Muscle layer of duodenum (tissue), 2 donors: ENCODE results near the gene DENND5A.

Source experiments
- H3K27ac ChIP-seq: one replicate; pipeline ENCODE4 v1.7.0; 2013; ENCODE audit warnings: mild to moderate bottlenecking, low read length
- H3K27me3 ChIP-seq: one replicate; pipeline ENCODE4 v1.7.0; 2013; ENCODE audit warnings: low read depth, mild to moderate bottlenecking, control low read depth, low read length
- H3K36me3 ChIP-seq, 2 donors: one replicate each; pipeline ENCODE4 v1.7.0; 2013; ENCODE audit warnings: low read length in 2 of 2, control low read depth in 1 of 2, mild to moderate bottlenecking in 1 of 2; ENCODE audit not compliant: insufficient read depth in 2 of 2, control insufficient read depth in 1 of 2
- H3K4me1 ChIP-seq, 2 donors: one replicate each; pipeline ENCODE4 v1.7.0; 2013; ENCODE audit warnings: low read length in 2 of 2, mild to moderate bottlenecking in 2 of 2, control low read depth in 1 of 2, moderate library complexity in 1 of 2; ENCODE audit not compliant: insufficient read depth in 2 of 2, control insufficient read depth in 1 of 2
- H3K4me3 ChIP-seq, 2 donors: one replicate each; pipeline ENCODE4 v1.7.0; 2013; ENCODE audit warnings: low read length in 2 of 2, low read depth in 1 of 2, mild to moderate bottlenecking in 1 of 2
- H3K9me3 ChIP-seq, 2 donors: one replicate each; pipeline ENCODE4 v1.7.0; 2013; ENCODE audit warnings: low read length in 2 of 2, control low read depth in 1 of 2, mild to moderate bottlenecking in 1 of 2; ENCODE audit not compliant: control insufficient read depth in 1 of 2
- donor health status: healthy.

DENND5A gene

DNA sequence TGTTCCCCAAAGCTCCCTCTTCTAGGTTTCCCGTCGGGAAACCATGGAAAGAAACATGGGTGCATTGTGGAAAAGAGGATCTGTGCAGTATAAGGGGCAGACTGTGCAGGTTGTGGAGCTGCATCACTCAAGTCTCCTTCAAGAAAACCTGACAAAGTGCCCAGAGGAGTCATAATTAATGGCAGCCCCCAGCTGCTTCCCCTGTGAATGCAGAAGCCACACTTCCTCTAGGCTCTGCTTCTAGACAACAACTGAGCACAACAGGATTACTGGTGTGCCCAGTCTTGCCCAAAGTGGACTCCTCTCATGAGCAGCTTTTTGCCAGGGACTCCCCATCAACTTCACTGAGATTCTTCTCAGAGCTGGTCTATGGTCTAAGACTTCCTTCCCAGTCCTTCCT lies 131.2 kb downstream of the DENND5A start:
- Histone ChIP-seq H3K27ac (no peak overlapping the region), H3K4me3 (no peak overlapping the region), H3K4me1 (peaks cover 3 to 18% of the 10 kb centered on the region in 2 donors), H3K36me3 (peaks cover 0 to 6% of the 10 kb centered on the region in 2 donors), H3K9me3 (no peaks in the 10 kb centered on the region), H3K27me3 (no peaks in the 10 kb centered on the region)

DNA sequence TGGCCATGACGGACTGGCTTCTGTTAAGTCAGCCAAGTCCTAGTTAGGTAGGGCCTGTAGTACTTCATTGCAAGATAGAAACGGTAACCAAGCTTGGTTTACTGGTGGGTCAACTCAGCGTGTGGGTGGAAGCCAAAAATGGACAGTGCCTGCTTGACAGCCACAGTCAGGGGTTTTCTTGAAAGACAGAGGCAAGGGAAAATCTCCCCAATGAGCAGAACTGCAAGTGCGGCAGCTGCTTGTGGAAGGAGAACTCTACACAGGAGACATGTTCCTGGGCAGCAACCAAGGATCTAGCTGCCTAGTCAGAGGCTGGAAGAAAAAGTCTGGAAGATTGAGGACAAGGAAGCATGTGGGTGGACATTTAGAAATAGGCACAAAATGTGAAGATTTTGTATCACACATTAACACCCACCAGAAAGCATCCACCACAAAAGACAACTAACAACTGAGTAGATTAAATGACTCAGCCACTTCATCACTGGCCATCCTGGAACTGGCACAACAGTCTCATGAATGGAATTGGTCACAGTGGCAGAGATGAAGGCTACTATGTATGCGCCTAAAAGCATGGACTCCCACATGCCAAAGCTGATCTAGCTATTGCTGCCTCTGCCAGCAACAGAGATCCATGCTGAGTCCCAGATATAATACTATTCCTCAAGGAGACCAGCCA lies 132.8 kb downstream of the DENND5A start:
- Histone ChIP-seq H3K36me3 (no peaks in the 10 kb centered on the region), H3K4me3 (no peak overlapping the region), H3K27me3 (no peaks in the 10 kb centered on the region), H3K4me1 (peaks cover 1% of the 10 kb centered on the region in 2 donors), H3K9me3 (no peaks in the 10 kb centered on the region), H3K27ac (no peak overlapping the region)

DNA sequence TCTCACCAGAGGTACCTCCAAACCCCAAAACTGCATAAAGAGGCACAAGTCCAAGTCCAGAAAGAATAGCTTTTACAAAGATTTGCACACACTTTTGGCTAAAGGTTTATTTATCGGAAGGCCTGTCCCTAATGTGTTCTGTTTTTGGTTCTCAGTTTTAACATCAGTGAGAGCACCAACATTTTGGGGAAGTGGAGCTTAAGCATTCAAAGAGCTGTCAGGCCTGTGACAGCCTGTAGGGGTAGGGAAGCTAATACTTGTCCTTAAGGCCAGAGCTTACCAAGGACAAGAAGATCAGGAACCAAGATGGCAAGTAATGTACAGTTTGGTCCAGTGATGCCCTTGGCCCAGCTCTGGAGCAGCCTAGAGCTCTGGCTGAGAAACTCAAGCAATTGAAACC lies 134.9 kb downstream of the DENND5A start:
- no peaks in the 10 kb centered on the region for H3K4me1 ChIP-seq
- no peaks in the 10 kb centered on the region for H3K36me3 ChIP-seq
- H3K4me3 ChIP-seq: no peak overlapping the region
- H3K9me3 ChIP-seq: no peaks in the 10 kb centered on the region
- no peaks in the 10 kb centered on the region for H3K27me3 ChIP-seq
- no peak overlapping the region for H3K27ac ChIP-seq

DNA sequence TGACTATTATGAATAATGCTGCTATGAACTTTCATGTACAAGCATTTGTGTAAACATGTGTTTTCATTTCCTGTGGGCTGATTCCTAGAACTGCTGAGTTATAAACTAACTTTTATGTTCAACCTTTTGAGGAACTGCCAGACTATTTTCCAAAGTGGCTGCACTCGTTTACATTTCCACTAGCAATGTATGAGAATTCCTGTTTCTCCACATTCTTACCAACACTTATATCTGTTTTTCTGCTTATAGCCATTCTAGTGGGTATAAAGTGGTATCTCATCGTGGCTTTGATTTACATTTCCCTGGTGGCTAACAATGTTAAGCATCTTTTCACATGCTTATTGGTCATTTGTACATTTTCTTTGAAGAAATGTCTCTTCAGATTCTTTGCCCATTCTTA lies 138.5 kb downstream of the DENND5A start:
- Histone ChIP-seq H3K9me3 (no peaks in the 10 kb centered on the region), H3K36me3 (no peaks in the 10 kb centered on the region), H3K27me3 (no peaks in the 10 kb centered on the region), H3K4me1 (no peaks in the 10 kb centered on the region), H3K27ac (no peak overlapping the region), H3K4me3 (no peak overlapping the region)

DNA sequence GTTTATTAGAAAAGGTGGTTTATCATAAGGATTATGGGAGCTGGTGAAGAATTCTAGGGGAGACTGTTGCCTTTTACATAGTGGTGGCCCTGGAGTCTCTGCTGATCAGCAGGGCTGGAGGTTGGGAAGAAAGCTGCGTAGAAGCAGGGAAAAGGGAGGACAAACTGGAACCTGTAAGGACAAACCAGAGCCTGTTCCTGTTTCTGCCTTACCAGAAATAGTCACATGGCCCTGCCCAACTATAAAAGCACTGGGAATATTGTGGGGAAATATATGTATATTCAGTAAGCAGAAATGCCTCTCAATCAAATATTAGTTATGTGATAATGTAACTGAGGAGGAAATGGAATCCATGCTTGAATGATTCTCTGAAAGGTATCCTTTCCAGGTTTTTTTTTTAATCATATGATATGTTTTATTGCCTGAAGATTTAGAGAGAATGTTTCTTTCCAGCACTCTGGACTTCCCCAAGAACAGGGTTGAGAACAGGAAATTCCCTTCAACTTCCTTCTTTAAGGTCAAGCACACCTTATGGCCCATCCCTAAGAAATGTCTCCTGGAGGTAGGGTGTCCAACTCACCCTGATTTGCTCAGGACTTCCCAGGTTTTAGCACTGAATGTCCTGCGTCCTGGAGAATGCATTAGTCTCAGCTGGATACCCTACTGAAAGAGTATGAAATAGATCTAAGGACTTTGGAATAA lies 139.8 kb downstream of the DENND5A start:
- Histone ChIP-seq H3K27ac (no peak overlapping the region), H3K4me3 (no peak overlapping the region), H3K9me3 (no peaks in the 10 kb centered on the region), H3K36me3 (no peaks in the 10 kb centered on the region), H3K4me1 (no peaks in the 10 kb centered on the region), H3K27me3 (no peaks in the 10 kb centered on the region)

DNA sequence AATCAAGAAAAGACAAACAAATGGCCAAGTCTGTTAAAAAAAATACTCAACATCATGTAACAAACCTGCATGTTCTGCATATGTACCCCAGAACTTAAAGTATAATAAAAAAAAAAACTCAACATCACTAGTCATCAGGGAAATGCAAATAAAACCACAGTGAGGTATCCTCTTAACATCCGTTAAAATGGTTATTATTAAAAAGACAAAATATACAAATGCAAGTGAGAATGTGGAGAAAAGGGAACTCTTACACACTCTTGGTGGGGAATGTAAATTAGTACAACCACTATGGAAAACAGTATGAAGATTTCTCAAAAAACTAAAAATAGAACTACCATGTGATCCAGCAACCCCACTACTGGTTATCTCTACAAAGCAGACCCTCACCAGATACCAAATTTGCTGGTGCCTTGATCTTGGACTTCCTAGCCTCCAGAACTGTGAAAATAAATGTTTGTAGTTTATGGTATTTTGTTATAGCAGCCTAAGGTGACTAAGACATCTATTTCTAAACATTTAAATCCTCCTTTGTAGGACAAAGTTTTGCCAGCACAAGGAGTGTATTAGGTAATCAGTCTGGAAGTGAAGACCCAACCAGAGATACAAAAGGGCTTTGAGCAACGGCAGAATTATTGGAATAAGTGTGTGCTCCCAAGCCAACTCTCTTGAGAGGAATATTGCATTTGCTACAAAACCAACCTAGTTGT lies 141.4 kb downstream of the DENND5A start:
- H3K27ac ChIP-seq: no peak overlapping the region
- no peak overlapping the region for H3K4me3 ChIP-seq
- no peaks in the 10 kb centered on the region for H3K4me1 ChIP-seq
- no peaks in the 10 kb centered on the region for H3K9me3 ChIP-seq
- no peaks in the 10 kb centered on the region for H3K27me3 ChIP-seq
- H3K36me3 ChIP-seq: no peaks in the 10 kb centered on the region

DNA sequence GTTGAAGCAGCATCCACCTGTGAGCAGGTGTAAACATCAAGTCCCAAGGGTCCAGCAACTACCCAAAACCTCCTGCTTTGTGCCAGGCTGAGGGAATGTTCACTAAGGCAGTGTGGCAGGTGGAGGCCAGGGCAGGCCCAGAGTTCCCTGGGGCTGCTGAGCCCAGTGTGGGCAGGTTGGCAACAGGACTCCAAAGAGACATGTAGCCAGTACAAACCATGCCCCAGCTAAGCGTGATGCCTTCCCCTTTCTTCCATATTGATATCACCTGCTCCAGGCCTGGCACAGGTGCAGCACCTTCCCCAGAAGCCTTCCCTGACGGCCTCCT lies 143.7 kb downstream of the DENND5A start:
- H3K9me3 ChIP-seq: no peaks in the 10 kb centered on the region
- no peak overlapping the region for H3K27ac ChIP-seq
- no peaks in the 10 kb centered on the region for H3K36me3 ChIP-seq
- H3K4me3 ChIP-seq: no peak overlapping the region
- no peaks in the 10 kb centered on the region for H3K4me1 ChIP-seq
- no peaks in the 10 kb centered on the region for H3K27me3 ChIP-seq

DNA sequence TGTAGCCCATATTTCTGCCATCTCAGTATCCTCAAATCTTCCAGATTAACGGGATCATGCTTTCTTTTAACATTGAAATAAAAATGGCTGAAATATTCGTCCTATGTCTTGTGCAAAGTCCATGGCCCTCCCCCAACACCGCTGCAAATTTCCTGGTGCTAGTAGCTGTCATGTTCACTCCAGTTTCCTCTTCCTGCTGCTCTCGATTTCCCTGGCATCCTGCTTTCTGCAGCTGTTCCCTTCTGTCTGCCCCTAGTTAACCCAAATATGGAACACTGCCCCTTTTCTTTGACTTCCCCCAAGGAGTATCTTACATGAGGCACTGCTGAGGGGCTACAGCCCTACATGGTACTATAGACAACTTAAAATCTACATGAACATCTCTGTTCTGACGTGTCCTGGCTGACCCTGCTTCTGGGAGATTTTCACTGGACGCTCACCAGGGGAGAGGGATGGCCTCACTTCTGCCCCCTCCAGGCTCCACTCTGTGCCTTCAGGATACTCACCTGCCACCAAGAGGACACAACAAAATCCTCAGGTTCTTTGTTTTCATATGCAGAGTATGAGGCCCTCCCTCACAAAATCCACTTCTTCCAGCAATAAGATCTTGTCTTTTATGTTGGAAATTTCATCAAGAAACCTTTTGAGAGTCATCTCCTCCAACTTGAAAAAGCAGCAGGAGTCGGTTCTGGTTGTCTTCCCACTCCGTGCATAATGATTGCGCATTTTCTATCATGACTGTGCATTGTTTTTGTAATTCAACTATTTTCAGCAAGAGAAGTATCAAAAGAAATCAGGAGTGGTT lies 144.3 kb downstream of the DENND5A start:
- Histone ChIP-seq H3K9me3 (no peaks in the 10 kb centered on the region), H3K27ac (no peak overlapping the region), H3K27me3 (no peaks in the 10 kb centered on the region), H3K4me1 (no peaks in the 10 kb centered on the region), H3K36me3 (no peaks in the 10 kb centered on the region), H3K4me3 (no peak overlapping the region)

DNA sequence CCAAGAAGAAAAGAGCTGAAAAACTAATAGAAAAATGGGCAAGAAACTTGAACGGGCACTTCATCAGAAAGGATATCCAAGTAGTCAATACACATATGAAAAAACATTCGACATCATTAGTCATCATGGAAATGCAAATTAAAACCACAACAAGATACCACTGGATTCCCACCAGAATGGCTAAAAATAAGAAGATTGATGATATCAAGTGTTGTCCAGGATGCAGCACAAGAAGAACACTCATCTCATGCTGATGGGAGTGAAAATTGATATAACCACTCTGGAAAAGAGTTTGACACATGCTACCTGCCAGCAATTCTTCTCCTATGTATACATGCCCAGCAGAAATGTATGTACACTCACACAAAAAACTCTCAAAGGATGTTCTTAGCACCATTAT lies 146.9 kb downstream of the DENND5A start:
- Histone ChIP-seq H3K9me3 (peaks cover 0 to 5% of the 10 kb centered on the region in 2 donors), H3K27me3 (no peaks in the 10 kb centered on the region), H3K4me3 (no peak overlapping the region), H3K36me3 (no peaks in the 10 kb centered on the region), H3K27ac (no peak overlapping the region), H3K4me1 (no peaks in the 10 kb centered on the region)

DNA sequence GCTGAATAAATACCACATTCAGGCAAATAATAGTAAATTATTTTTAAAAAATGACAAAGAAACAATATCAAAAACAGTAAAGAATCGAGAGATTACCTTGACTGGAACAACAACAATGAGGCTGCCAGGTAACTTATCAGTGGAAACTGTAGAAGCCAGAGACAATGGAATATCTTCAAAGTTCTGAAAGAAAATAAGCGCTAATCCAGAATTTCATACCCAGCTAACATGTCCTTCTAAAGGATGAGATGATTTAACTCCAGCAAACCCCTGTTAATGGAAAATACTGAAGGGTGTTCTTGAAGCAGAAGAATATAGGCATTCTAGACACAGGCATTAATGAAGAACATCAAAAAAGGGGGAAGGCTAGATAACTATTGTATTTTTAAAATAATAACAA lies 153.1 kb downstream of the DENND5A start:
- H3K27ac ChIP-seq: no peak overlapping the region
- no peaks in the 10 kb centered on the region for H3K36me3 ChIP-seq
- no peaks in the 10 kb centered on the region for H3K27me3 ChIP-seq

More for the DNA sequence above, 153.1 kb downstream of the DENND5A start:
- no peaks in the 10 kb centered on the region for H3K4me1 ChIP-seq
- H3K9me3 ChIP-seq: peaks cover 0 to 11% of the 10 kb centered on the region in 2 donors
- no peak overlapping the region for H3K4me3 ChIP-seq
